NCI-H82 treated with DMSO at 0.1 percent for 48 hours (cell line): Measurements from ENCODE around the gene CFAP92.
"Not testable (repeated sequence)": the region's sequence is repeated elsewhere in the genome, so short reads cannot be mapped to it uniquely, and the experiment has no call there.

Experiments
- DNase-seq: peaks from one replicate; lab custom pipeline; 2025; ENCODE audit not compliant: unreplicated experiment; lab: John Stamatoyannopoulos, UW

CFAP92 gene

DNA sequence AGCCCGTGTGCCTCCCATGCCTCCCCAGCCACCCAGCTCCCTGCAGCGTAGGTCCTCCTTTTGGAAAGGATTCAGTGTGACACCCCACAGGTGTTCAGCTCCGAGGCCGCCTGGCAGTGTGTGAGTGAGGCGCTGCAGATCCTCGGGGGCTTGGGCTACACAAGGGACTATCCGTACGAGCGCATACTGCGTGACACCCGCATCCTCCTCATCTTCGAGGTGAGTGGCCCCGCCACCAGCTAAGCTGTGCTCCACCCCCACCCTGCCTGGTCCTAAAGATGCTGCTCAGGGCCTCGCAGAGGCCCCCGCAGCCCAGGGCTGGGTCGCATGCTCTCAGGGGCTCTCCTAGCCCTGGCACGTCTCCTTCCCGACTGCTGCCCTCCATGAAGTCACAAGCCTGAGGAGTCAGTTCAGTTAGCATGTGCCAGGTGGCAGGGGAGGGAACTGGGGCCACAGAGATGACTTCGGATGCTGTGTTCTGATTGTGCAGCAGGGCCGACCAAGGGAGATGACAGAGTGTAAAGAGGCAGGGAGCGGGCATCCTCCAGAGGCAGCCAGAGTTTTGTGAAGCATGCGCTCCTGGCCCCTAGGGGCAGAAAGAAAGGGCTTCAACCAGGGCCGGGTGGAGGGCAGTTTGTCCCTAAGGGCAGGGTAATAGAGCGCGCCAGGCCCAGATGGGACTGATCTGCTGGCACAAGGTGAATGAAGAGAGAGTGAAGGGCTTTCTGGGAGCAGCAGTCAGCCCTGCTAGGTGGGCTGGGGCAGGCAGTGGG, 87.7 kb downstream of the CFAP92 start:
- DNase-seq, result no peak

DNA sequence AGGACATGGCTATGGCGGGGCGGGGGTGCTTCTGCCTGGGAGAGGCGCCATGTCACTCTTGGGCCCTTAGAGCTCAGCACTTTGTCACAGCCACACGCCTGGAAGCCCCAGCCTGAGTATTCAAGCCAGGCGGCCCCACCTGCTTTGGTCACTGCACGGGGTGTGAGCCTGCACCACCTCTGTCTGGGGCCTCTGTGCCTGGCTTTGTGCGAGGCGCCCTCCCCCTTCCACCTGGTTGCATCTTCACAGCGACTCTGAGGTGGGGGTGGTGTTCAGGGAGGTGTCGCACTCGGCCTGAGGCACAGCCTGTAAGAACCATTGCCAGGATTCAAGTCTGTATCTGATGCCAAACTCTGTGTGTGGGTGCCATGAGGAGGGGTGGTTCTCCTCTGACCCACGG, 90.4 kb downstream of the CFAP92 start:
- no peak for DNase-seq

DNA sequence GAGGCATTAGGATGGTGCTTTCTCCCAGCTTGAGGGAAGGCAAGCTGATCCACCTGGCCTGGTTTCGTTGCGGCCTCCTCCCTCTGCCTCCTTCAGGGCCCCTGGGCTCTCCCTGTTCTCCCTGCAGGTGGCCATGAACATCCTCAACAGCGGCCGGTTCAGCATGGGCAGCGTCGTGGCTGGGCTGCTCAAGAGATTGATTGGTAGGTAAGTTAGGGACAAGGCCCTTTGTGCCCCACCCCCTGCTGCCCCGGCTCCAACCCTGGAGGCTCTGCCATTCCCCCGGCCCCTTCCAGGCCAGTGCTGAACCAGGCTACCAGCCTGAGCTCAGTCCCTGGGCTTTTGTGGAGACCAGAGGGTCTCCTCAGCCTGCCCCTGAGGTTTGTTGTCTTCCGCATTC, 91.5 kb downstream of the CFAP92 start:
- no peak for DNase-seq

DNA sequence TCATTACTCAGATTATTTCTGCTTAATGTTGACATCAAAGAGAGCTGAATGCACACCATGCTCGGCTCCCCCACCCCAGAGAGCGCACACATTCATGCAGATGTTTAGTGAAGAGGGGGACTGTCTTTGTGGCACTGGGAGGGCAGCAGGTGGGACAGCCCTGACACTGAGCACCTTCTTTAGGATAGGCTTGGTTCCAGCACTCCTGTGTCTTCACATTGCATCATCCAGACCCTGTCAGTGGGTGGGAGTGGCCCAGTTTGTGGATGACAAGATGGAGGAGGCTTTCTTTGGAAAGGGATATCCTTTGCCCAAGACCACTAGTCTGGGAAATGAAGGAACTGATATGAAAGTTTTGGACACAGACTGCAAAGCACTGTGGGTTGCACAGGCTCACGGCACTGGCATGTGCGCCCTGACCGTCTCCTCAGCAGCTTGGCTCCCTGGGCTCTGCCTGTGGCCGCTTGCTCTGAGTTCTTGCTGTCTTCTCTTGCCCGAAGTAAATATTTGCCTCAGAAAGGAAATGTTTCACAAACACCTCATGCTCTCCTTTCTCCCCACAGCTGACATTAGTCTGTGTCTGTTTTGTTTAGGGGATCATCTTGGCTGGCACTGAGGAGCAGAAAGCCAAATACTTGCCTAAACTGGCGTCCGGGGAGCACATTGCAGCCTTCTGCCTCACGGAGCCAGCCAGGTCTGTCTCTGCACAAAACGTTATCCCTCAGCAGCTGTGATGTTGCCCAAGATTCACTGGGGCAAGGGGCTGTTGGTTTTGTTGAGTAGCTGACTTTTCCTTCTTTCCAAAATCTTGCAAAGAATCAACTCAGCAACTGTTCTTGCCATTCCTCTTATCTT, 97.8 kb downstream of the CFAP92 start:
- DNase-seq, result no peak

DNA sequence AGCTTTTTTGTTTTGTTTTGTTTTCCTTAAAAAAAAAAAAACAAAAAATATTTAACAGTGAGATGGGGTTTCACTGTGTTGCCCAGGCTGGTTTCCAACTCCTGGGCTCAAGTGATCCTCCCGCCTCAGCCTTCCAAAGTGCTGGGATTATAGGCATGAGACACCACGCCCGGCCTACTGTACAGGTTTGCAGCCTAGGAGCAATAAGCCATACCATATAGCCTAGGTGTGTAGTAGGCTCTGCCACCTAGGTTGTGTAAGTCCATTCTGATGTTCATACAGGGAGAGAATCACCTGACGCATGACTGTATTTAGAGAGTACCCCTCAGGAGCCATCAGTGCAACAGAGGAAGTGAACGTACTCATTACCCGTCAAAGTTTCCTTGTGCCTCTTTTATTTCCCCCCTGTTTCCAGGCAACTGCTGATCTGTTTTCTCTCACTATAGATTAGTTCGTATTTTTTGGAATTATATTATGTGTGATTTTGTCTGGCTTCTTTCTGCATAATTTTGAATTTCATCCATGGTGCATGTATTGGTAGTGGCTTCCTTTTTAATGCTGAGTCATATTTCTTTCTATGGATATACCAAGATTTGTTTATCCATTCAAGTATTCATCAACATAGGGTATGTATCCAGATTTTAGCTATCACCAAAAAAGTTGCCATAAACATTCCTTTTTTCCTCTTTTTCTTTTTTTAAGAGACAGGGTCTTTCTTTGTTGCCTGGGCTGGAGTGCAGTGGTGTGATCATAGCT, 104.6 kb downstream of the CFAP92 start:
- no peak for DNase-seq

DNA sequence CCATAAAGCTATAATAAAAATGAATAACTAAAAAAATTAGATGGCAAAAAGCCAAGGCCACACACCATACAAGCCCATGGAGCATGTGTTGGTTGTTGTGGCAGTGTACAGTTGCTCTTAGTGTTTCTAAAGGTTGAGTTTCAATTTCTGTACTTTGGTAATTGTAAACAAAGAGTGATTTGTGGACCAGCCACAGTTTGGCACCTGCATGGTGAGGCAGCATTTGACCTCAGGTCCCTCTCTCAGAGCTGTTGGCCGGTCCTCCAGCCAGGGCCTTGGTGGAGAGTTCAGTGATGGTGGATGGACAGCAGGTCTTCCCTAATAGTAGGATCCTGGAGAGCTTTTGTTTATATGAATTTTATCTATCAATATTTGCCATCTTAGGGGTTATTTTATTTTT, 108.9 kb downstream of the CFAP92 start:
- no peak for DNase-seq

DNA sequence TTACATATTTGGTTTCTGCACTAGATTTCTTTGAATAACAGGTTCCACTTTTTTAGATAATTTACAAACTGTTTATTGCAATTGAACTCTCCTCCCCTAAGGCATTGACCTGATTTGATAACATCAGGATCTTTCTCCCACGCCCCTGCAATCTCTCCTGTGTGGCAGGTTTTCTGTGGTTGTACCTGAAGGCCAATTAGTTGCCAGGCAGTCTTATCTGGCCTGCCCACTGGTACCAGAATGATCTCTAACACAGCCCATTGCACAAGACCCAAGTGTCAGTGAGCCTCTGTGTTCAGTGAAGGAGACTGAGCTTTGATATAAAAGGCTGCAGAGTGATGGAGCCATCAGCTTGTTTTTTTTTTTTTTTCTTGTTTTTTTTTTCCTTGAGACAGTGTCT, 111.2 kb downstream of the CFAP92 start:
- DNase-seq, result no peak

DNA sequence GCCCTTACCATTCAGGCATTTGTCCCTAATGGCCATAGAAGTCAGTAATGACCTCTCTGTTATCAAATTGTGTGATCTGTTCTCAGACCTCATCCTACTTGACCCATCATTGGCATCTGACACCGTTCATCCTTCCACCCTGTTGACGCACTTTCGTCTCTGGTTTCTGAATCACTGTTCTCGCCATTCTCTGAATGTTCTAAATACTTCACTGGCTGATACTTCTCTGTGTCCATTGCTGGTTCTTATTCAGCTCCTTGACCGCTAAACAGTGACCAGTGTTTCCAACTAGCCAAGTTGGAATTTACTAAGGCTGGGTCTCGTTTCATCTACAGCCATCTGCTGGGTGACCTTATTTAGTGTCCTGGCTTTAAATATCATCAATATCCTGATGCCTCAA, 112.3 kb downstream of the CFAP92 start:
- no peak for DNase-seq

DNA sequence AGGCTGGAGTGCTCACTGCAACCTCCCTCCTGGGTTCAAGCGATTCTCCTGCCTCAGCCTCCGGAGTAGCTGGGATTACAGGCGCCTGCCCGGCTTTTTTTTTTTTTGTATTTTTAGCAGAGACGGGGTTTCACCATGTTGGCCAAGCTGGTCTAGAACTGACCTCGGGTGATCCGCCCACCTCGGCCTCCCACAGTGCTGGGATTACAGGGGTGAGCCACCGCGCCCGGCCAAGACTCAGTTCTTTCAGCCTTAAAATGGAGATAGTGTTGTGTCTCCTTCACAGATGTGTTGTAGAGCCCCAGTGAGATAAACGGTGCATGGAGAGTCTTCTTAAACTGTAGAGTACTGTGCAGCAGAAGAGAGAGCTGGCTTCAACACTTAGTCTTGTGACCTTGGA, 113.4 kb downstream of the CFAP92 start:
- DNase-seq, result not testable (repeated sequence)

DNA sequence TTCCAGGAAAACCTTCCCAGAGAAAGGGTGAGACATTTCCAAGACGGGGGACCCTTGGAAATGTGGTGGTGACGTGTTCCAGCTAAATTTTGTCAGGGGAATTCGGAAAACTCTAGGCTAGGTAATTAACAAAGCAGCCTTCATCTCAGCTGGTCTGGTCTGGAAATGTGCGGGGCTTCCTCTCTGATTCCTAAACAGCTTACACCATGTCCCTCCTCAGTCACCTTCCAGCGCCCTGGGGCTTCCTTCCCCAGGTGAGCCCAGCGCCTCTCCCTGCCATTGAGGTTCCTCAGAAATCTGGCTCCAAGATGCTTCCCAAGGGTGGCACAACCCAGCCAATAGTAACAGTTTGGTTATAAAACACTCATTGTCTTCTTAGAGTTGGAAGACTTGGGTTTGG, 113.9 kb downstream of the CFAP92 start:
- DNase-seq, result no peak

DNA sequence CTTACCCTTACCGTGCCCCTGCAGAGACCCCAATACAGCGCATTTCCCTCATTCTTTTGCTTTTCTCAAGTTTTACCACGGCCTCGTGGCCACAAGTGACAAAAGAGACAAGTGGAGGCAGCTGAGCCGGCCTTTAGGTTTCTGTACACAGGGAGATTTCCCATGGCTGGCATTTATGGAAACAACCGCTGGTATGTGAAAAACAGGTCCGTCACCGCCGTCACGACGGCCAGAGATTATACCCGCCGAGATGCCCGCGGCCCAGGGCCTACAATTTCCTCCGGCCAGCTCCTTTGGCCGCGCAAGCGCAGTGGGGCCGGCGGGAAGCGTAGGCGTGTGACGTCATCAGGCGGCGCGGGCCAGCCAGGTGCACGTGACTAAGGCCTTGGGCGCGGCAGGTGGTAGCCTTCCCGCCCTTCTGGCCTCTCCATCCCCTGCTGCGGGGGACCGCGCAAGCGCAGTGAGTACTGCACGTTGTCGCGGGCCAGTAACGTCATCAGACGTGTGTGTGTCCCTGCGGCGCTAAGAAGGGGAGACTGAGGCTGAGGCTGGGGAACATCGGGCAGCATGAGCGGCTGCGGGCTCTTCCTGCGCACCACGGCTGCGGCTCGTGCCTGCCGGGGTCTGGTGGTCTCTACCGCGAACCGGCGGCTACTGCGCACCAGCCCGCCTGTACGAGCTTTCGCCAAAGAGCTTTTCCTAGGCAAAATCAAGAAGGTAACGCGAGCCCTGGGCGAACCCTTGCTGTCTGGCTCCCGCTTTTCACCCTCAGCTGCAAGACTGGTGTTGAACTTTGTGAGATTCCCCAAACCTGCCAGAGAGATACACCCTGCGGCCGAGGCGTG, 114.5 kb downstream of the CFAP92 start, which contains the start of gene ACAD9:
TSS of gene ACAD9 (plus strand) at position 496 of the 845 bp plus-strand sequence. CDS start at position 568, 72 bp downstream.
- peak; percentile 95 for DNase-seq

DNA sequence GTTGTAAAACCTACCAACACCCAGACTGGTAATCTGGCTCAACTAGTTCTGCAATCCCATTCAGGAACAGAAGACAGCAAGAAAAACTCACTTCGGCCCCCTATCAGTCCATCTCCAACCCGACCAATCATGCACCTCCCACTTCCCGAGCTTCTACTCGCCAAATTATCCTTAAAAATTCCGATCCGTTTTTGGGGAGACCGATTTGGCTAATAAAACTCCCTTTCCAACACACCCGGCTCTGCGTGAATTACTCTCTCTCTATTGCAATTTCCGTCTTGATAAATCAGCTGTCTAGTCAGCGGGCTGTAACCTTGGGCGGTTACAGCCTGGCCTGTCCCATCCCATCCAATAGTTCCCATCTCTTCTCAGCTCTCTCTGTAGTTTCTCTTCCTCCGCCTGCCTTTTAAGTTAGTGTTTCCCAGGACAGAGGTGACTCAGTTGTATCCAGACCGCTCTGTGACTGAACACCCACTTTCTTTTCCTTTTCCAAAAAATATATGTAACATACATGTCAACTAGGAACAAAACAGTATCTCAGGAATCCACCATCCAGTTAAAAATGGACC, 115.2 kb downstream of the CFAP92 start:
- DNase-seq, result no peak

DNA sequence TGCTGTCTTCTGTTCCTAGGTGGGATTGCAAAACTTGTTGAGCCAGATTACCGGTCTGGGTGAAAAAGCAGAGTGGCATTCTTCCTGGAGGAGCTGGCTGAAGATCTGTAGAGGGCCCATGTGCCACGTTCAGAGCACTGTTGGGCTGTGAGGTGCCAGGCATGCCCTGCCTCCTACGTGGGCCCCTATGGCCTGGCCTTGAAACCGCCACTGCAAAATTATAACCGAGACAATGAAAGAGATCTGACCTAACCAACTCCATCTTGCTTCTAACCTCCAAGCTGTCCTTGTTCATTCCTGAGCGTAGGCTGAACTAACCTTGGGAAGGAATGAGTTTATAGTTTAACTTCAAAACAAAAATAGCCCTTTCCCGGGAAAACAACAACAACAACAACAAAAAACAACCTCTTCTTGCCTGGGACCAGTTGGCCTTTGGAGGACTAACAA, 115.8 kb downstream of the CFAP92 start:
- DNase-seq, result no peak

DNA sequence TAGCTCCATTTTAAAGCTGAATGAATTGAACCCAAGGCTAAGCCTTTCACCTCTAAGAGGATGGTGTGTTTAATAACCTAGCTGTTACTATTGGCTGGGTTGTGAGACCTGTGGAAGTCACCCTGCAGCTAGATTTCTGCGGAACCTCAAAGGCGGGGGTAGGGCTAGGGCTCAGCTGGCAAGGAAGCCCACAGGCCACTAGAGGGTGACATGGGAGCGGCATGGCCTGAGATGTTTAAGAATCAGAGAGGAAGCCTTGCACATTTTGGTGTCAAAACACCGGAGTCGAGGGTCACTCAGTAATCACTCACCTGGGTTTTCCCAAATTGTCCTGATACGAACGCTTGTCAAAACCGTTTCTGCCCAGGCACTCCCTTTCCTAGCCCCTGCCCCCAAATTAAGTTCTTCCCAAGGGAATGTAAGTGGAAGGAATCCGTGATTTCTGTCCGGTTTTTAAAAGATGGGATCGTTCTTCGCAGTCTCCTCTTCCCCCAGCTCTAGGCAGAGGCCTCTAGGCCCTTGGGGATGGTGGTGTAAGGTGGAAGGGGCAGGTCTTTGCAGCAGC, 118.2 kb downstream of the CFAP92 start:
- DNase-seq, result peak; percentile 48

DNA sequence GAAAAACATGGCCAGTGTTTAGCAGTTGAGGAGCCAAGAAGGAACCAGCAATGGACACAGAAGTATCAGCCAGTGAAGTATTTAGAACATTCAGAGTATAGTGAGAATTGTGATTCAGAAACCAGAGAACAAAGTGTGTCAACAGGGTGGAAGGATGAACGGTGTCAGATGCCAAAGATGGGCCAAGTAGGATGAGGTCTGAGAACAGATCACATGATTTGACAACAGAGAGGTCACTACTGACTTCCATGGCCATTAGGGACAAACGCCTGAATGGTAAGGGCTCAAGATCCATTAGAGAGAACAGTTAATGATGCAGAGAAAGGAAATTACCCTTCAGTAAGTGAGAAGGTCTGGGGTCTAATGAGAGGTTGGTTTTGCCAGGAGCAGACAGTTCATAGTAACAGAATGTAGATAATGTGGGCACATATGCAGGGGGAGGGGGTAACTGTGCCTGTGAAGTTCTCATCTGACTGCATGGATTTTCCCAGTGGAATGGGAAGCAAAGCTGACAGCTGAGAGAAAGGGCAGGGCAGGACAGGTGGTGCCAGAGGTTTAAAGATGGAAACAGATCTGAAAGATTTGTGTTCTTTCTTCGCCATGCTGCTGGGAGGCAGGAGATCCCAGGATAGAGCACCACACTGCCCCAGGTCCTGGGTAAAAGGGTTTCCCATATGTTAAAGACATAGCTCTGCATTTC, 119.2 kb downstream of the CFAP92 start:
- no peak for DNase-seq

DNA sequence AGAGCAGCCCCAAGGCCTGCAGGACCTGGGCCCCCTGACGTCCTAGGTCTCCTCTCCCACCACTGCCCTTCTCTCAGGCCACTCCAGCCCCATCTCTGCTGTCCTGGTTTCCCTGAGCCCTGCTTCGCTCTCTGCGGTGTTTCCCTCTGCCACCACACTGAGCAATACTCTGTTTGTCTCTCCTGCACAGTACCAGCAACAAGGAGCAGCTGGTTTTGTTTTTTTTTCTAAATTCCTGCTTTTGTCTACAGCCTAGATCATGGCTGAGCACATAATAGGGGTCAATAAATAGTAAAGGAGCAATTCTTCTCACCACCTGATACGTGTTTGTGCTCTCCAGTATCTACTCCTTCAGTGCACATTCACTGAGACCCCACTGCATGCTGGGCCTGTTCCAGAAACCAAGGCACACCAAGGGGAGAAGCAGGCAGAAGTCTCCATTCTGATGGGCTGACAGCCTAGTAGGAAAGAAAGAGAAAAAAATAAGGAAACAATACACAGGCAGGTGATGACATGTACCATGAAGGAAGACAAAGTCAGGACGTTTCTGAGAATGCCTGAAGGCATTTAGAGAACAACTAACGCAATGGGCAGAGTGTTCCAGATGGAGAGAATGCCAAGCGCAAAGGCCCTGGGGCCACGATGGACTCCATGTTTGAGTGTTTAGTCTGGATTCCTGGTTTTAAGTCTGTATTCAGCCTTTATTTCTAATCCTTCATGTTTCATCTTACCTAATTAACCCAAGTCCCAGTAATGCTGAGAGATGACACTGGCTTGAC, 120.4 kb downstream of the CFAP92 start:
- DNase-seq, result no peak

DNA sequence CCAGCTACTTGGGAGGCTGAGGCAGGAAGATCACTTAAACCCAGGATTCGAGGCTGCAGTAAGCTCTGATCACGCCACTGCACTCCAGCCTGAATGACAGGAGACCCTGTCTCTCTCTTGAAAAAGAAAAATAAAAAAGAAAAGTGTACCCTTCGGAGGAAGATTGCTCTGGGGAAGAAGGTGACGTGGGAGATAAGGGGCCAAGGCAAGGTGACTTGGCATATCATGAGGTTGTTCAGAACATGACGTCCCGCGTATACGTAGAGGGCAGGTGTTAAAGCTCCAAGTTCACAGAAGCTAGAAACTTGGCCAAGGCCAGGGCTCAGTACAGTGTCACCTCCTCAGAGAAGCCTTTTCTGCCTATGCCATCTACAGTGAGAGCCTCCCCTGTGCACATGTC, 121.1 kb downstream of the CFAP92 start:
- no peak for DNase-seq

DNA sequence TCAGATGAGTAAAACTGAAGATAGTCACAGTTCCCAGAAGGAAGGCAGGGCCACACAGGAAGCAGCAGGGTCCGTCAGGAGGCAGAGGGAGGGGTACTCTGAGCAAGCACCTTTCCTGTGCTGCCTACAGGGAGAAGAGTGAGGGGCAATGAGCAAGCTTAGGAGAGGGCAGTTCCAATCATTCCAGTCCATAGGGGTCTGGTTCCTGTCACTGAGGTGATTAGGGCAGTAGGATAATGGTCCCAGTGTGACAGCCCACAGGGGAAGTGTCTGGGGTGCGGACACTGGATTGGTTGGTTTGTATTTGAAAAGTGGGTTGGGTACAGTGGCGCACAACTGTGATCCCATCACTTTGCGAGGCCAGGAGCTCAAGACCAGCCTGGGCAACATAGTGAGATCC, 121.6 kb downstream of the CFAP92 start:
- DNase-seq, result no peak
